Thymus (tissue), 11 donors: ENCODE results near the gene WNT16. TPM values are rescaled to one million over a fixed set of nuclear protein-coding genes. Genes with fewer than 3 reads are reported as not detected.

Source experiments
- DNase-seq, 9 donors: peaks; one replicate each; pipeline ENCODE4 v3.0.0-alpha.2; 2013; ENCODE audit warnings: low spot score in 9 of 9, low read depth in 6 of 9, missing footprints in 1 of 9
- H3K27ac ChIP-seq, 2 donors: one replicate each; pipeline ENCODE4 v1.5.1; 2013; ENCODE audit warnings: control low read depth in 1 of 2, low read depth in 1 of 2, low read length in 1 of 2, mild to moderate bottlenecking in 1 of 2, moderate library complexity in 1 of 2
- H3K27me3 ChIP-seq, 2 donors: one replicate each; pipeline ENCODE4 v1.5.1; 2013; ENCODE audit warnings: low read length in 1 of 2; ENCODE audit not compliant: control insufficient read depth in 2 of 2, insufficient read depth in 1 of 2
- H3K36me3 ChIP-seq, 2 donors: one replicate each; pipeline ENCODE4 v1.5.1; 2013; ENCODE audit warnings: low read length in 1 of 2, mild to moderate bottlenecking in 1 of 2, moderate library complexity in 1 of 2; ENCODE audit not compliant: control insufficient read depth in 2 of 2, insufficient read depth in 2 of 2
- H3K4me1 ChIP-seq, 2 donors: one replicate each; pipeline ENCODE4 v1.5.1; 2013; ENCODE audit warnings: low read length in 2 of 2; ENCODE audit not compliant: control insufficient read depth in 2 of 2, insufficient read depth in 2 of 2
- H3K4me3 ChIP-seq, 2 donors: one replicate each; pipeline ENCODE4 v1.5.1; 2013; ENCODE audit warnings: low read length in 2 of 2, control low read depth in 1 of 2, mild to moderate bottlenecking in 1 of 2
- H3K9me3 ChIP-seq, 2 donors: one replicate each; pipeline ENCODE4 v1.5.1; 2013; ENCODE audit warnings: low read length in 1 of 2, mild to moderate bottlenecking in 1 of 2; ENCODE audit not compliant: control insufficient read depth in 2 of 2, insufficient read depth in 1 of 2
- WGBS: extraction: QIAGEN DNeasy Blood & Tissue Kit; methylation state at CpG from one replicate; pipeline ENCODE4 v1.1.7; 2013; 5-methylcytosine and 5-hydroxymethylcytosine counted together
- polyA plus RNA-seq: library from polyadenylated mRNA; stranded (reverse); fragments of 200-250 nt; gene quantifications from one replicate; pipeline ENCODE4 v1.2.3, GENCODE V29; 2013
- total RNA-seq: library from RNA; stranded (reverse); fragments of 120-200 nt; gene quantifications from one replicate; pipeline ENCODE4 v1.2.4, GENCODE V29; 2013
- donor health status: healthy.

The WNT16 gene
- total and polyA plus RNA-seq, 2 donors, result 0.05 to 0.30 TPM

DNA sequence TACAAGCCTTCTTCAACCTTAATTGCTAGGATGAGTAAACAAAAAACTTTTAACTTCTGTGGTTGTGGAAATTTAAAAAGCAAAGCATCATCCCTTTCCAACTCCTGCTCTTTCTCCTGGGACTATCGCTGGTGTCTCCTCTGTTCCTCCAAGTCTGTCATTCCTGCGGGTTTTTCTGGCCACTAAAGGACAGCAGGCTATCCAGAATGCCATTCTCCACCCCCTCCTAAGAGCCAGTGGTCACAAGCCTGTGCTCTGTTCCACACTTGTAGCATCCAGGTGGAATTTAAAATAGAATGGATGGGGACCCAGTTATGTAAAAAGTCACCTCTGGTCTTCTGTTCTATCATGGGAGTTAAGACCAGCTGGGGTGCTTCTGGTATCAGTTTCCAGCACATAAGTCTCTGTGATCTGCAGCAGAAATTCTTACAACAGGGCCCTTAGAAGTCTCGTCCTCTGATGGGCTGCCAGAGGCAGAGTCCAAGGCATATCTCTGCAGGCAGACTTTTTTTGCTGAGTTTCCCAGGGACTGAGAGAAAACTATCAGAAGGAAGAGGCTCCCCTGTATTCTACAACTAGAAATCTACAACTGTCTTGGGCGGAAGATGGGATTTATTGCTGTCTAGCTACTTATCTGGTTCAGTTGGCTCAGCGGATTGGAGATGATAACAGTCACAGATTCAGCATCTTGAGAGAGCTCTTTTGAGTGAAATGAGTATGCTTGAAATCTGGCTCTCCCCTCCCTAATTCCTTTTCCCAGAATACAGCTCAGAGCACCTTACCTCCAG, 5.1 kb upstream of the WNT16 start:
- Histone ChIP-seq H3K9me3 (no peaks in the 10 kb centered on the region), H3K27me3 (peaks cover 14 to 34% of the 10 kb centered on the region in 2 donors), H3K36me3 (no peaks in the 10 kb centered on the region), H3K27ac (no peak overlapping the region), H3K4me1 (no peaks in the 10 kb centered on the region), H3K4me3 (no peak overlapping the region)
- DNase-seq, result no peak
- 84% methylated on average over 5 of the region's 5 CpGs for WGBS

DNA sequence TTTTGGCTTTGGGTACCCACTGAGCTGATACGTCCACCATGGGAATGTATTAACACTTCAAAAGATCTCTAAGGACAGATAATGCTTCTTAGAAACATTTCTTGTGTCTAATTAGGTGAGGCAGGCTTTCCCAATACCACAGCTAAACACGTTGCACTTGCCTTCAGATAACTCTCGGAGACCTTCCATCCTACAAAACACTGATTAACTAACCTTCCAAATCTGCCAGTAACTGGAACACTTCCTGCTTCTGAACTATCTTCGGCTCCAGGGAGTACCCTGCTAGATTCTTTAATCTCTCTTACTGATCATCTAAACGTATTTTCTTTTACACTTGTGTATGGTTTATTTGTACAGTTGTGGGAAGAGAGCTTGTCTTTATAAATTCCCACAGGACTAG, 1.1 kb upstream of the WNT16 start:
- peaks cover 40 to 74% of the 10 kb centered on the region in 2 donors for H3K27me3 ChIP-seq
- H3K4me1 ChIP-seq, result peaks cover 0 to 12% of the 10 kb centered on the region in 2 donors
- H3K36me3 ChIP-seq, result no peaks in the 10 kb centered on the region
- no peak overlapping the region for H3K27ac ChIP-seq
- H3K4me3 ChIP-seq, result no peak overlapping the region
- H3K9me3 ChIP-seq, result peaks cover 0 to 4% of the 10 kb centered on the region in 2 donors
- 94% methylated on average over 5 of the region's 5 CpGs for WGBS
- DNase-seq, result no peak

DNA sequence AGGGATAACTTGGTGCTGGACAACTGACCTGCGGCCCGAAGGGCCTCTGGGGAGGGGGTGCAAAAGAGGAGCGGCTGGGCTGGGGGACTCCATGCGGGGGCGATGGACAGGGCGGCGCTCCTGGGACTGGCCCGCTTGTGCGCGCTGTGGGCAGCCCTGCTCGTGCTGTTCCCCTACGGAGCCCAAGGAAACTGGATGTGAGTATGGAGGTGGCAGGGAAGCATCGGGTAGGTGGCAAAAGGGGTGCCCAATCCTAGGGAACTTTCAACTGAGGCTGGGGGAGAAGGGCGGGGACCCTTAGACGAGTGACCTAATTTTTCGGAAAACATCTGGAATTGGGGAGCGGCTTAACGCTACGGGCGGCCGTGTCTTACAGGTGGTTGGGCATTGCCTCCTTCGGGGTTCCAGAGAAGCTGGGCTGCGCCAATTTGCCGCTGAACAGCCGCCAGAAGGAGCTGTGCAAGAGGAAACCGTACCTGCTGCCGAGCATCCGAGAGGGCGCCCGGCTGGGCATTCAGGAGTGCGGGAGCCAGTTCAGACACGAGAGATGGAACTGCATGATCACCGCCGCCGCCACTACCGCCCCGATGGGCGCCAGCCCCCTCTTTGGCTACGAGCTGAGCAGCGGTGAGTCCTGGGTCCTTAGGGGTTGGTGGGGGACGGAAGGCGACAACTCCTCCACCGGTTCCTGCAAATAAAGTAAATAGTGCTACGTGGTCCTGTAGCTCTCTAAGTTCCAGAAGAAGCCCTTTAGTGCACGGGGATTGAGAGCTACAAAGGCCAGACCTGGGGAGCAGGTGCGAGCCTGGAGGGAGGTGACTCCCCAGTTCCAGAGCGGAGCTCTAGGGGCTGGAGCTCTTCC, 622 bp downstream of the WNT16 start:
- Histone ChIP-seq H3K4me1 (peaks cover 0 to 12% of the 10 kb centered on the region in 2 donors), H3K36me3 (no peaks in the 10 kb centered on the region), H3K27me3 (peaks cover 40 to 82% of the 10 kb centered on the region in 2 donors), H3K27ac (no peak overlapping the region), H3K4me3 (peak overlapping the region in 1 of 2 donors; percentile 20), H3K9me3 (peaks cover 0 to 4% of the 10 kb centered on the region in 2 donors)
- DNase-seq, result peak in 2 of 9 donors; percentile 8 to 15
- WGBS, result 6% methylated on average over 47 of the region's 47 CpGs

DNA sequence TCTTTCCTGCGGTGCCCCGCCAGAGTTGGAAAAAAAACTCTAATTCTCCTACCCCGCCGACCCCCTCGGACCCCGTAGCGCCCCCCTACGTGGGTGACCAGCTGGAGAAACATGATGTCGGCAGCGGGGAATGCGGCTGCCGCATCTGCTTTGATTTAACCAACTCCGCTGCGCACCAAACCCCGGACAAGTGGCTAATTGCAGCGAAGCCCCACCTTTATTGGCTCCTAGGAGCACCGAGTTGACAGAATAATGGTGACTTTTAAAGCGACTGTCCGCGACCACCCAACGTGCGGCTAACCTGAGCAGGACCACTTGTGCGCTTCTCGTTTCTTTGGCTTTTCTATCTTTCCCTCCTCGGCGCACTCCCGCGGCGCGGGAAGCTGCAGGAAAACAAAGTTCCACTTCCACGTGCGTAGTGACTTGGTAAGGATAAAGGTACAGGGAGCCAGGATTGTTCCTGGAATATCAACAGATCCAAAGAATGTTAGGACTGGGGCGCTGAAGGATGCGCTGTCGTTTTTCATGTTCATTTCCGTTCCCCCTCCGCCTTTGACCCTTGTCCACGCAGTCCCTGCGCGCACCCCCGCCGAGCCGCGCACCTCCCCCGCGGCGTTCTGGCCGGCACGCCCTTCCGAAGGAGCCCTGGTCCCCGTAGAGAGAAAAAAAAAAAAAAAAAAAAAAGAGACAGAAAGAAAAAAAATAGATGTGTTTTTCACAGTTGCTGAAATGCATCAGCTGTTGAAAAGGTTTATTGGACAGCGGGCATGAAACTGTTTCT, 1.4 kb downstream of the WNT16 start:
- Histone ChIP-seq H3K4me1 (peaks cover 0 to 12% of the 10 kb centered on the region in 2 donors), H3K27me3 (peaks cover 40 to 85% of the 10 kb centered on the region in 2 donors), H3K36me3 (no peaks in the 10 kb centered on the region), H3K9me3 (peaks cover 0 to 4% of the 10 kb centered on the region in 2 donors), H3K27ac (no peak overlapping the region), H3K4me3 (peak overlapping the region in 1 of 2 donors; percentile 20)
- 5% methylated on average over 52 of the region's 52 CpGs for WGBS
- no peak for DNase-seq

DNA sequence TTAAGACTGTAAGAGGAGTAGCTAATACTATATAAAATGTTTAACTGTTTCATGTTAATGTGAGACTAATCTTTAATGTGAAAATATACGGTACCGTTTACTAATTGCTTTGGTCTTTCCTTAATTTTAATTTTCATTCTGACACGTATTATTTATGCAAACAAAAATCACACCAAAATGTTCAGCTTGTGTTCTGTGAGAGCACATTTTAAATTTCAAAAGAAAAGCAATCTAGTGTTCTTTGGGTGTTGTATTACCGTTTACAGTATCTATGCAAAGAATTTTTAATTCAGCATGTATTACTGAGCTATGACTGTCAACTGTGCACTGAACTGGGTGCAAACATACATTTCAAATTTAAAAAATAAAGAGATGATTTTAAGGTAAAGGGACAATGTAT, 2.2 kb downstream of the WNT16 start:
- Histone ChIP-seq H3K36me3 (no peaks in the 10 kb centered on the region), H3K27ac (no peak overlapping the region), H3K9me3 (peaks cover 0 to 4% of the 10 kb centered on the region in 2 donors), H3K4me3 (no peak overlapping the region), H3K27me3 (peaks cover 40 to 82% of the 10 kb centered on the region in 2 donors), H3K4me1 (peaks cover 0 to 12% of the 10 kb centered on the region in 2 donors)
- WGBS, result 71% methylated on average over 4 of the region's 4 CpGs
- no peak for DNase-seq

DNA sequence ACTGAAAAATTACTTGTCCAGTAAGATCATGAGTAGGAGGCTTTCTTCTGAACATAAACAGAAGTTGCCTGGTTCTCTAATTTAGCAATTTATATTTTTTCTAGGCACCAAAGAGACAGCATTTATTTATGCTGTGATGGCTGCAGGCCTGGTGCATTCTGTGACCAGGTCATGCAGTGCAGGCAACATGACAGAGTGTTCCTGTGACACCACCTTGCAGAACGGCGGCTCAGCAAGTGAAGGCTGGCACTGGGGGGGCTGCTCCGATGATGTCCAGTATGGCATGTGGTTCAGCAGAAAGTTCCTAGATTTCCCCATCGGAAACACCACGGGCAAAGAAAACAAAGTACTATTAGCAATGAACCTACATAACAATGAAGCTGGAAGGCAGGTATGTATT, 2.8 kb downstream of the WNT16 start:
- peaks cover 40 to 78% of the 10 kb centered on the region in 2 donors for H3K27me3 ChIP-seq
- peaks cover 0 to 4% of the 10 kb centered on the region in 2 donors for H3K9me3 ChIP-seq
- DNase-seq, result no peak
- H3K4me3 ChIP-seq, result no peak overlapping the region
- H3K4me1 ChIP-seq, result peaks cover 0 to 12% of the 10 kb centered on the region in 2 donors
- WGBS, result 63% methylated on average over 5 of the region's 5 CpGs
- no peak overlapping the region for H3K27ac ChIP-seq
- no peaks in the 10 kb centered on the region for H3K36me3 ChIP-seq

DNA sequence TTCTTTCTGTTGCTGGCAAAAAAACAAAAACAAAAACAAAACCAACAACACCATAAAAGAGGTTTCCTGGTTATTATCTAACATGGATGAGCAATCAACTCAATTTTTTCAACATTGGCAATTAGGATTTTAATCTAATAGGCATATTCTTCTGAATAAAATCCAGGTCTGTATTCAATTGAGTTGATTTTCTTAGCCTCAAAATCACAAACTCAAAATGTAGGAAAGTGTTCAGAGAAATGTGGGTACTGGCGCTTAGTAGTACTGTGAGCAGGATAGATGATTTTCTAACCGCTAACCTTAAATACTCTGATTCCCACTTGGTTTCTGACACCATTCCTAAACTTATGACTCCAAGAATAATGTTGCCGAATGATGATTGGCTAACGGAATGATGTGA, 5.6 kb downstream of the WNT16 start:
- WGBS, result 97% methylated on average over 4 of the region's 4 CpGs
- Histone ChIP-seq H3K27me3 (peaks cover 19 to 50% of the 10 kb centered on the region in 2 donors), H3K4me3 (no peak overlapping the region), H3K27ac (no peak overlapping the region), H3K36me3 (no peaks in the 10 kb centered on the region), H3K9me3 (peaks cover 0 to 4% of the 10 kb centered on the region in 2 donors), H3K4me1 (peaks cover 0 to 10% of the 10 kb centered on the region in 2 donors)
- no peak for DNase-seq

DNA sequence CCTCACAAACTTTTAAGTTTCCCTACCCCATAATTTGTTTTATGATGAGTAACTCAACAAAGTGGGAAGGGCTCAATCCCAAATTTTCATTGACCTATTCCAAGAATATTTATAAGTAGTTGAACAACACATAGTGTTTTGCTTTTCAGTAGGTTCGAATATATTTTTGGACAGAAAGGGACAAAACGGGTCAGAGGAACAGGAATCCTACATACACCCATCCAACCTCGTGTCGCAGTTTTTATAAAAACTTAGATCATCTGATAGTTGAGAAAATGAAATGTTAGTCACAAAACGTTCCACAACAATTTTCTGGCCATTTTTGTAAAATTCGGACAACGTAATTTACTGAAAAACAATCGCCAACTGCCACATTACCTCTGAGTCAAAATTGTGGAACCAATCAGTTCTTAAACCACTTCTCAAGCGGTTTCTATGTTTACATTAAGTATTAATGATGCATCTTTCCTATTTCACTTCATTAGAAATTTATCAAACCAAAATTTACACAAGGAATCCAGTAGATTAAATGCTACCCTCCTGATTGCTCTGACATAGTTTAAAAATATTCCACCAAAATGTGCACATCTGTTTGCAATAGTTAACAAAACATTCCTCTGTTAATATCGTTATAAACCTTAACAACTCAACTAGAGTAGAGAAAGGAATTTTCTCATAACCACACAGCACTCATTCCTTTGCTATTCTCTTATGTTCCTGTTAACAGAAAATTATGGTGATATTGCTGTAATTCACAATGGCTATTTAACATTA, 6.3 kb downstream of the WNT16 start:
- peaks cover 13 to 43% of the 10 kb centered on the region in 2 donors for H3K27me3 ChIP-seq

More for the DNA sequence above, 6.3 kb downstream of the WNT16 start:
- H3K4me1 ChIP-seq, result peaks cover 0 to 3% of the 10 kb centered on the region in 2 donors
- no peak overlapping the region for H3K27ac ChIP-seq
- H3K9me3 ChIP-seq, result no peaks in the 10 kb centered on the region
- H3K36me3 ChIP-seq, result no peaks in the 10 kb centered on the region
- no peak overlapping the region for H3K4me3 ChIP-seq
- 89% methylated on average over 10 of the region's 10 CpGs for WGBS
- DNase-seq, result no peak
